ENCODE results near the gene PAIP2. TPM values are rescaled to one million over a fixed set of nuclear protein-coding genes. Genes with fewer than 3 reads are reported as not detected.

PAIP2 gene
- polyA plus RNA-seq, 1 of the 3 experiments (the other 2 are of a cell fraction): 73.2 TPM

DNA sequence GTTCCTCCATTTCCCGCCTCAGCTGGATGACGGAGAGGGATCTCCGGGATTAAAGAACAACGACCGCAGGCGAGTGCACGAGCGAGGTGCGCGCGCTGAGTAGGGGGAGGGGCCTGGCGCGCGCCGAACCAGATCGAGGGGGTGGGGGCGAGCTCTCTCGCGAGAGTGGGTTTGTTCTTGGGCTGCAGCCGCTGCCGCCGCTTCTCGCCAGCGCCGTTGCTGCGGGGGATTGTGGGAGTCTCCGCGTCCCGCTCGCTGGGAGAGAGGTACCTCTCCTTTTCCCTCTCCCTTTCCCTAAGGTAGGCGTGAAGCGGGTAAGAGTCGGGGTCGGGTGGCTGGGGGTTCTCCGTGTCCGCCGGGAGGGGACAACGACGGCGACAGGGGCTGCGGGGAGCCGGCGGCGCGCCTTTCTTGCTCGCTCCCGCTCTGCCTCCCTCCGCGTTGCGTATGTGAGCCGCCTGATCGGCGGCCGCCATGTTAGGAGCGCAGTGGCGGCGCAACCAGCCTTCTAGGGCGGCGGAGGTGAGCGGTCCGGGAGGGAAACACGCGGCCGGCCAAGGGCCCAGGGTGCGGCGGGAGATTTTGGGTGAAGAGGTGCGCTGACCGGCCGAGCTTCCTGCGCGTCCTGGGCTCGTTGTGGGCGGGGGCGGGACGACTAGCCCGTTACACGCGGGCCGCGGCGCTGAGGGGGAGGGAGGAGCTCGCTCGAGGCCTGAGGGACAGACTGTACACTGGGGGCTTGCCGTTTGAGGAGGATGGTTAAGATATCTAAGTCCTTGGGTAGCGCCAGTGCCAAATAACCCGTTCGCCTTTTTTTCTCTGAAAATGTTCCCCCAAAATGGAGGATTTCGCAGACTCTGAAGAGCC lies 47.9 kb upstream of the PAIP2 start, which contains the start of gene MATR3:
Gene MATR3, plus strand, starts transcription at position 234 of the 867 bp plus-strand sequence. CDS start 13,676 bp downstream, outside the sequence.
- WGBS (ENCODE audit: low lambda C conversion rate): under 1% methylated on average over 65 of the region's 88 CpGs
- TF ChIP-seq NRF1 (IDR thresholded peaks at IDR 0.05; ENCODE audit: low read depth, low read length): peak; percentile 69
- peak; percentile 74; the same call in 1 of the 2 replicates for TF ChIP-seq RCOR1 (IDR thresholded peaks at IDR 0.05; ENCODE audit: low read length)
- peak; percentile 89; the same call in 1 of the 2 replicates for TF ChIP-seq SIN3A (IDR thresholded peaks at IDR 0.05; ENCODE audit: borderline replicate concordance, low read depth, low read length)
- TF ChIP-seq SMC3 (IDR thresholded peaks at IDR 0.05; ENCODE audit: low read depth, low read length): no peak
- peak; percentile 64 for TF ChIP-seq MXI1 (IDR thresholded peaks at IDR 0.05; ENCODE audit: low read depth, low read length)
- peak; percentile 100 for TF ChIP-seq CHD2 (IDR thresholded peaks at IDR 0.05; ENCODE audit: low read length, partially characterized antibody)
- TF ChIP-seq FOXJ3 (CRISPR knock-in tag; IDR thresholded peaks at IDR 0.05): peak; percentile 8; the same call in 1 of the 2 replicates
- TF ChIP-seq ZBTB33 (IDR thresholded peaks at IDR 0.05; ENCODE audit: borderline replicate concordance, low read depth): peak; percentile 98
- TF ChIP-seq GATA2 (CRISPR knock-in tag; IDR thresholded peaks at IDR 0.05): no peak
- TF ChIP-seq MEF2A (IDR thresholded peaks at IDR 0.05; ENCODE audit: borderline replicate concordance, low read depth): no peak
- peak; percentile 89 for TF ChIP-seq YY1 (IDR thresholded peaks at IDR 0.05; ENCODE audit: low read depth)
- peak; percentile 93 for TF ChIP-seq TAF1 (IDR thresholded peaks at IDR 0.05; ENCODE audit: borderline replicate concordance, low read depth, low read length)
- TF ChIP-seq POLR2AphosphoS5 (IDR thresholded peaks at IDR 0.05; ENCODE audit: low read depth, low read length): peak; percentile 96
- peak; percentile 60 for TF ChIP-seq MAX (IDR thresholded peaks at IDR 0.05; ENCODE audit: low read depth)
- Histone ChIP-seq H3K79me2 (ENCODE audit: insufficient read depth) (peaks cover 52% of the 10 kb centered on the region), H3K9me3 (no peaks in the 10 kb centered on the region), H4K20me1 (ENCODE audit: insufficient read depth) (peaks cover 43% of the 10 kb centered on the region), H3F3A (replicated peaks; ENCODE audit: insufficient read depth) (peaks cover 23% of the 10 kb centered on the region), H3K27me3 (ENCODE audit: insufficient read depth) (no peaks in the 10 kb centered on the region), H3K9me2 (no peaks in the 10 kb centered on the region), H3K36me3 (replicated peaks in 1 of 2; ENCODE audit: control insufficient read depth in 1 of 2, insufficient read depth in 2 of 2, low read length in 1 of 2) (no peaks in the 10 kb centered on the region), H3K9ac (peak within 1 kb of the TSS; percentile 100), H2AFZ (ENCODE audit: low read depth) (peak within 1 kb of the TSS; percentile 98), H3K4me2 (peak within 1 kb of the TSS; percentile 76), H3K4me3 (ENCODE audit: low read depth in 2 of 2, low read length in 1 of 2) (peak within 1 kb of the TSS; percentile 73 to 85), H3K4me1 (ENCODE audit: control insufficient read depth in 1 of 2, insufficient read depth in 2 of 2, low read depth in 1 of 2, low read length in 1 of 2) (peaks cover 10 to 20% of the 10 kb centered on the region in 2 experiments; a peak in 3 of 4 replicates), H3K27ac (ENCODE audit: low read depth in 2 of 2, low read length in 1 of 2) (peak within 1 kb of the TSS; percentile 97 to 99)
- CTCF ChIA-PET: interaction anchor here (0.6 to 2.9 kb wide), 11 partner anchors 10 to 714 kb away, joined by 3 to 13 read pairs (median 3); partner anchors contain the start of gene PAIP2
- peak; percentile 97 for DNase-seq
- POLR2A ChIA-PET: interaction anchor here (0.6 to 2.2 kb wide), 17 partner anchors 8 to 829 kb away, joined by 3 to 34 read pairs (median 4); partner anchors contain the start of genes EGR1, ETF1, HSPA9 and PAIP2

Measured in SK-N-SH (cell line).